Stimulated activated CD8-positive, alpha-beta memory T cell treated with anti-CD3 and anti-CD28 coated beads, Interleukin-2, amount 100 ng/mL, for 48 hours (primary cell): Measurements from ENCODE around the gene SPATA24.
"Not testable (repeated sequence)": the region's sequence is repeated elsewhere in the genome, so short reads cannot be mapped to it uniquely, and the experiment has no call there.

ENCODE experiments used
- DNase-seq, 2 donors: peaks; one replicate each; pipeline ENCODE4 v3.0.0-alpha.2; 2020; ENCODE audit warnings: low read depth in 2 of 2

Gene SPATA24

DNA sequence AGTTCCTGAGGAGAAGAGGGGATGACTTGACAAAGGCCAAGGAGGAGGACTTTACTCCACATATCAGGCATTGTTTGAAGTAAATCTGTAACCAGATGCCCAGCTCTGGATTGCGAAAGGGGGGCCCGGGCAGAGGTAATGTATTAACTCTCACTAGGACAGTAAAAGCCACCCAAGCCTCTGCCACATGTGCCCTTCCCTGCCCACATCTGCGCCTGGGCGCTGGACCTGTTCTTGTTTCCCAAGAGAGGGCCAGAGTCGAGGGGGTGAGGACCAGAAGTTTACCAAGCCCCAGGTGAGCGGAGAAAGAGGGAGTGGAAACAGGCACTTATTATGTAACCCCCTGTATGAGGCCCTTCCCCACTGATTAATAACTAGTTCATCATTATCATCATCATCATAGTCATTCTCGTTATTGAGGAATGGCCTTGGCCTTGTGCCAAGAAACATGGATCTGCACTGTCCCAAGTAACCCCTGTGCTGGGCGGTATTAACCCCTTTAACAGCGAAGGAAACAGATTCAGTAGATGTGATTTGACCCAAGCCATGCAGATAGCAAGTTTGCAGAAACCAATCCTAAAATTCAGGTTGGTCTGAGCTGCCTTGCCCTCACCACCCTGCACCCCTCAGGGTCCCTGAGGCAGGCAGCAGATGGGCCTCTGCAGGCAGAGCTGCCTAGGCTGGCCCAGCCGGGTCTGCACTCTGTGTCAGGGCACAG lies 20.5 kb downstream of the SPATA24 start, which contains the start of gene SLC23A1:
TSS of gene SLC23A1 (minus strand) at position 23 of the 718 bp plus-strand sequence. CDS start 44 bp downstream, outside the sequence.
- DNase-seq, result no peak

GRCh38 chr5:139382807-139383206 lies 21.1 kb downstream of the SPATA24 start:
- no peak for DNase-seq

- no peak for DNase-seq
Measured at GRCh38 chr5:139381837-139382761, 21.8 kb downstream of the SPATA24 start.

DNA sequence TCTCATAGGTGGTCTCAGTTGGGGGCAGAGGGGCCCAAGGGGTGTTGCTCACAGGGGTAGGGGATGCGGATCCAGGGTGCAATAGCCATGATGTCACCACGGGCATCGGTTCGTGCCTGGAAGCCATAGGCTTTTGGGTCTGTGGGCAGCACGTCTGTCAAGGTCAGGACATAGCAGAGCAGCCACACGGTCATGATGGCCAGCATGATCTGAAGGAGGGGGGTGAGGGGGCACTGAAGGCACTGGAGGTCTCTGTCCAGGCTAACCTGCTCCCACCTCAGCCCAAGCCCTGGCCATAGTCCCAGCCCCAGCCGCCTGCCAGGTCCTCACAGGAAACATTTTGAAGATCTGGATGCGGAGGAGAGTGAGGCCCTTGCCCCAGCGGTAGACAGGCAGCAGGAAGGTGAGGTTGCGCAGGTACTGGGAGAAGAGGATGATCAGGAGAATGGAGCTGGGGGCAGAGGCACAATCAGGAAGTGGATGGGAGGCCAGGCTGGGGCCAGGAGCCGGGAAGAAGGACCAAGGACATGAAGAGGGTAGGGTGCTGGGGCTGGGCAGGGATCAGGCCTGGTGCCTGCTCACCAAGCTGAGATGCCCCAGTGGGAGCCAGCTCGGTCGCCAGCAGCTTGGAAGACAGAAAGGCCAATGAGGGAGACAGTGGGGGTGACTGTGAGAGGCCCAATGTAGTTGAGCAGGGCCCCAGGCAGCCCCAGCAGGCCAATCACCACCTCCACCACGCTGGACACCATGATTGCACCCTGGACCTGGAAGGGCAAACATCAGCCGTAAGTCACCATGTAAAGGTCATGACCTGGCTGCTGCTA lies 24.1 kb downstream of the SPATA24 start:
- no peak for DNase-seq

DNA sequence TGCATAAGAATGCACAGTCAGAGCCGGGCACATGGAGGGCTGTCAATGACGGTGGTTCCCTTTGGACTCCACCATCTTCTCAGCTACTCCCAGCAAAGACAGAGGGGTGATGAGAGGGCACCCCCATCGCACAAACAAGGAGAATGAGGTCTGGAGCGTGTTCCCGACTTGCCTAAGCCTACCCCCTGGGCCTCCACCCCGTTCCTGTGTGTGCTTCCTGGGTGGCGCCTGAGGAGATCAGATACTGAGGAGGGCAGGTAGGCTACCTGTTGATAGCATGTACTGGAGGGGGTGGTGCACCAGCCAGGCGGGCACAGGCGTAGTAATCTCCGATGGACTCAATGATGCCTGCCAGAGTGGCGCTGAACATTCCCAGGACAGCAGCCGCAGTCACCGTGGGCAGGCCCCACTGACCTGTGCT lies 24.9 kb downstream of the SPATA24 start:
- DNase-seq, result no peak

DNA sequence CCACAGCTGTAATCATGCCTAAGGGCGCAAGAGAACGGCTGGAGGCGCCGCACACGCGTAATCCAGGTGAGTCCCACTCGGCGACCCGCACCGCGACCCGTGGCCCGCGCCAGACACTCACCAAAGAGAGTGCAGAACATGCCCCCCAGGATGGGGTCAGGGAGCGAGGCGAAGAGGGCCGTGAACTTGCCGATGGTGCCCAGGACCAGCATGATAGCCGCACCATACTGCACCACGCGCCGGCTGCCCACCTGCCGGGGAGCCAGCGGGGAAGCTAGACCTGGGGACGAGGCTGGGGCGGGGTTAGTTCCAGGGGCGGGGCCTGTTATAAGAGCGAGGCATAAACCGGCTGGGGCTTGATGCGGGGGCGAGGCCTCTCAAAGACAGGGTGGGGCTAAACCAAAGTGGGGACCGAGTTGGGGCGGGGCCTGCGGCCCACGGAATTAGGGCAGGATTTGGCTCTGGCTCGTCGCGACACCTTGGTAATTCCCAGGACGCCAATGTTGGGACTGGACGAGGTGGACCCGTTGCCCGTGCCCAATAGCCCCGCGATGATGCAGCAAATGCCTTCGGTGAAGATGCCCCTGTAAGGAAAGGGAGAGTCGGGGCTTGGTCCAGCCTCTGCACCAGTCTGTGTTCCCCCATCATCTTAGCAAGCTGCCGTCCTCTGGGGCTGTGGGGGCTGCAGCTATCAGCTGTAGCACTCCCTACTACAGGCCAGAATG lies 25.6 kb downstream of the SPATA24 start:
- no peak for DNase-seq

- no peak for DNase-seq
Measured at GRCh38 chr5:139377226-139377625, 26.7 kb downstream of the SPATA24 start.

- no peak for DNase-seq
Measured at GRCh38 chr5:139376364-139376763, 27.5 kb downstream of the SPATA24 start.

GRCh38 chr5:139374909-139375308 lies 29.0 kb downstream of the SPATA24 start:
- DNase-seq, result no peak

DNA sequence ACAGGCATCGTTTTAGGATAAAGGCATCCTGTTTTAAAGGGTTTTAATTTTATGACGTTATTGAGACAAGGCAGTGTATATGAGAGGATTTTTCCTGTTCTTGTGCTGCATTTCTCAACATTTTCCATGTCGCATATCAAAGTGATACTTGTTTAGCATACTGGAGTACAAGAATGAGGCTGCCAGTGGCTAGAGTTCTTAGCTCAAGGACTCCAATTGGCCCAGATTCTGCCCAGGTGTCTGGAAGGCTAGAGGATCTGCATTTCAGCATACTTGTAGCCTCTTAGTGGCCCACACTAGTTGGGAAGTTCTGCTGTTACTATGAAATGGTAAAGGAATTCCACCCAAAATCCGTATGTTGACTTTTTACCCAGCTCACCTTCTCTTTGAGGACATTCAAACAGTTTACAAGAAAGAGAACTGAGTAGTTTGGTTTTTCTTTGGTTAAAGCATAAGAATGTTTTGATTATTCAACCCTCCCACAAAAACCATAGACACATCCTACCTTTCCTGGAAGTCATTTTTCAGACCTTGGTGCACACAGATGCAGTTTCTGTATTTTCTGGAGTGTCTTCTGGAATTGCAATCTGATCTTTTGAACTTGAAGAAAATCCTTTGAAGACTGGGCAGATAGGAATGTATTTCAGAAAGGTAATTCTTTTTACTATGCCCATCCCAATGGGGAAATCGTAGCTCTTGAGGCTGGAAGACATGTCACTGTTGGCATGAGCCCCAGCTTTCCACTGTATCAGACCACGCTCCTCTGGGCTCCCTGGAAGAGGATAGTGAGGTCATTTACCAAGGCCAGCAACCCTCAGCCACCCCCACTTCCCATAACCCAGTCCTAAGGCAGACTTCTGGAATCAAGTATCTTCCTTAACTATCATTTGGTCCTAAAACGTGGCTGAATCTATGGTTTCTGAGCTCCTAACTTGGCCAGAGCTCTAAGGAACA lies 32.1 kb downstream of the SPATA24 start:
- DNase-seq, result no peak

GRCh38 chr5:139369181-139369580 lies 34.7 kb downstream of the SPATA24 start:
- no peak for DNase-seq

DNA sequence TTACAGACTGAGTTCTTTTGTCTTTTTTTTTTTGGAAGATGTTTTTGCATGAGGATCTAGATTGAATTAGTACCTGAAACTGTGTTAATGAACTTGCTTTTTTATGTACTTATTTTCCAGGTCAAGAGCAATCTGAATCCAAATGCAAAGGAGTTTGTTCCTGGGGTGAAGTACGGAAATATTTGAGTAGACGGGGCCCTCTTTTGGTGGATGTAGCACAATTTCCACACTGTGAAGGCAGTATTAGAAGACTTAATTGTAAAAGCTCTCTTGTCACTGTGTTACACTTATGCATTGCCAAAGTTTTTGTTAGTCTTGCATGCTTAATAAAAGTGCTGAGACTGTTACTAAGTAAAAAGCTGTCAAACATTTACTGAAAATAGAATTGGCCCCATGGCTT lies 35.3 kb downstream of the SPATA24 start:
- DNase-seq, result no peak

DNA sequence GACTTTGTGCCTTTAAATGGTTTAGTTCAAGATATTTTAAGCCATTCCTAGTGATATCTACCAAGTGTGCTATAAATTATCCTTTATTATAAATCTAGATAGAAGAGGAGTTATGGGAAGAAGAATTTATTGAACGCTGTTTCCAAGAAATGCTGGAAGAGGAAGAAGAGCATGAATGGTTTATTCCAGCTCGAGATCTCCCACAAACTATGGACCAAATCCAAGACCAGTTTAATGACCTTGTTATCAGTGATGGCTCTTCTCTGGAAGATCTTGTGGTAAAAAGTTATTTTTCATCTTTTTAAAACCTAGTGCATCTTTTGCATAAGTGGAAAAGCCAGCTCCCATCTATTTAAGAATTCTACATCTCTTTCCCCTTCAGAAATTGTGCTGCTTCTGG lies 39.4 kb downstream of the SPATA24 start:
- no peak for DNase-seq

GRCh38 chr5:139363937-139364336 lies 40.0 kb downstream of the SPATA24 start:
- no peak for DNase-seq

DNA sequence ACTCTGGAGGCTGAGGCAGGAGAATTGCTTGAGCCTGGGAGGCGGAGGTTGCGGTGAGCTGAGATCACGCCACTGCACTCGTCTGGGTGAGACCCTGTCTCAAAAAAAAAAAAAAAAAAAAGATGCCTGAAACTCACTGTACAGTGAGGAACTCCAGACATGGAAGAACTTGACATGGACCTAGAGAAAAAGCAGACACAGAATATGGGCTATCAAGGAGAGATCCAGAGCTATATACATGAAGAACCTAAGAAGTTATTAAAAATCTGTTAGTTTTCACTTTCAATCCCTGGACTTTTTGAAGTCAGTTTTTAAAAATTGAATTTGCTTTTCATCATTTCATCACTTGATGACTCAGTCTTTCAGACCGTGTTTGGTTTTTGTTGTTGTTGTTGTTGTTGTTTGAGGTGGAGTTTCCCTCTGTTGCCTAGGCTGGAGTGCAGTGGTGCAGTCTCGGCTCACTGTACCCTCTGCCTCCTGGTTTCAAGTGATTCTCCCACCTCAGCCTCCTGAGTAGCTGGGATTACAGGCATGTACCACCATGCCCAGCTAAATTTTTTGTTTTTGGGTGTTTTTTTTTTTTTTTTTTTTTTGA lies 42.0 kb downstream of the SPATA24 start:
- no peak for DNase-seq

DNA sequence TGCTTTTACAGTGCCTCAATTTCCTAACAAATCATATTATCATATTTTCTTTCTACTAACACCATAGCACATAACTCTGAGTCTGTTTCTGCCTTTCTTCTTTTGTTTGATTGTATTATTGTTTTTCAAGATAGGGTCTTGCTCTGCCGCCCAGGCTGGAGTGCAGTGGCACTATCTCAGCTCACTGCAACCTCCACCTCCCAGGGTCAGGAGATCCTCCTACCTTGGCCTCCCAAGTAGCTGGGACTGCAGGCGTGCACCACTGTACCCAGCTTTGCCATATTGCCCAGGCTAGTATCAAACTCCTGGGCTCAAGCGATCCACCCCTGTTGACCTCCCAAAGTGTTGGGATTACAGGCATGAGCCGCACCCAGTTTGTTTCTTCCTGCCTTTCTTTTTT lies 43.5 kb downstream of the SPATA24 start:
- no peak for DNase-seq

GRCh38 chr5:139358064-139358463 lies 45.8 kb downstream of the SPATA24 start:
- no peak for DNase-seq

DNA sequence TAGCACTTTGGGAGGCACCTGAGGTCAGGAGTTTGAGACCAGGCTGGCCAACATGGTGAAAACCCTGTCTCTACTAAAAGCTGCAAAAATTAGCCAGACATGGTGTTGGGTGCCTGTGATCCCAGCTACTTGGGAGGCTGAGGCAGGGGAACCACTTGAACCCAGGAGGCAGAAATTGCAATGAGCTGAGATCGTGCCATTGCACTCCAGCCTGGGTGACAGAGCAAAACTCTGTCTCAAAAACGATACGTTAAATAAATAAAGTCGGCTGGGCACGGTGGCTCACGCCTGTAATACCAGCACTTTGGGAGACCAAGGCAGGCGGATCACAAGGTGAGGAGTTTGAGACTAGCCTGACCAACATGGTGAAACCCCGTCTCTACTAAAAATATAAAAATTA lies 48.0 kb downstream of the SPATA24 start:
- DNase-seq, result not testable (repeated sequence)

- DNase-seq, result no peak
Measured at GRCh38 chr5:139354186-139354585, 49.7 kb downstream of the SPATA24 start.

- DNase-seq, result not testable (repeated sequence)
Measured at GRCh38 chr5:139347863-139348262, 56.0 kb downstream of the SPATA24 start.
